ENCODE results near the gene CARMIL1. TPM values are rescaled to one million over a fixed set of nuclear protein-coding genes. Genes with fewer than 3 reads are reported as not detected.

CARMIL1 gene
- total RNA-seq, 2 experiments from 2014 or later: 7.1 to 8.1 TPM

DNA sequence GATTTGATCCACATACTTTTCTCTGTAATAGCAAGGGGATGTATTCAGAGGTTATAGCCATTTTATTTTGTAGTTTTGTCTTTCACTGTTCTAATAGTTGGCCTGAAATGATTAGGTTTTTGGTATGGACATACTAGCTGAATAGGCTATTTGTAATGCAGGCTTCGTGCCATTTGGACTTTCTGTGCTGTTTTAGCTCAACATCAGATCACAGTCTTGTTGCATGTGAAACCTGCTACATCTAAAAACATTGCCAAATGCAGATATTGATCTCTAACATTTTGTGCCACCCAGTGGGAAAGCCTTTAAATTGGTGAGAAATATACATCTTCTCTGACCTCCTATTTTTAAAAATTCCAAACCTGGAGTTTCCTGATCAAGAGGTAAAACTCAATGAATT lies 215.3 kb downstream of the CARMIL1 start:
- H3K27me3 Mint-ChIP-seq: no peaks in the 10 kb centered on the region
- no peak overlapping the region for H3K4me3 Mint-ChIP-seq
- peaks cover 4% of the 10 kb centered on the region for H3K36me3 Mint-ChIP-seq
- DNase-seq: no peak
- H3K9me3 Mint-ChIP-seq: no peaks in the 10 kb centered on the region
- no peak overlapping the region for H3K27ac Mint-ChIP-seq
- peaks cover 8% of the 10 kb centered on the region for H3K4me1 Mint-ChIP-seq

GRCh38 chr6:25497383-25498040 lies 218.3 kb downstream of the CARMIL1 start:
- no peaks in the 10 kb centered on the region for H3K4me1 Mint-ChIP-seq
- H3K27me3 Mint-ChIP-seq: no peaks in the 10 kb centered on the region
- H3K4me3 Mint-ChIP-seq: no peak overlapping the region
- peaks cover 3% of the 10 kb centered on the region for H3K36me3 Mint-ChIP-seq
- no peak for DNase-seq
- H3K27ac Mint-ChIP-seq: no peak overlapping the region
- H3K9me3 Mint-ChIP-seq: no peaks in the 10 kb centered on the region

DNA sequence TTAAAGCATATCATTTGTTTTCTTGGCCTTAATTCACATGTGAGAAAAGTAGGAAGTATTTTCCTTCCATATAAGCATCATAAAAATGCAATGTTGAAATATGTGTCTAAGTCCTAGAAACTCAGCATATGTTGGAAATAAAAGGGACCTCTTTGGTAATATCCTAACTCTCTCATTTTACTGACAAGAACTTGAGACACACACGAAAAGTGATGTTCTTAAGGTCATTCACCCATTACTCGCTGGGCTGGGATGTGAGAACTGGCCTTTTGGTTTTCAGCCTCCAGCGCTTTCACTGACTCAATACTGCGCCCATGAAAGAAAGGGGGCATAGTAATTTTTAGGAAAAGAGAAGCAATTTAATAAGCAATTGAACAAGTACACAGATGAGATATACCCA lies 219.3 kb downstream of the CARMIL1 start:
- peaks cover 3% of the 10 kb centered on the region for H3K36me3 Mint-ChIP-seq
- H3K27ac Mint-ChIP-seq: no peak overlapping the region
- no peak for DNase-seq
- no peaks in the 10 kb centered on the region for H3K27me3 Mint-ChIP-seq
- no peak overlapping the region for H3K4me3 Mint-ChIP-seq
- H3K9me3 Mint-ChIP-seq: no peaks in the 10 kb centered on the region
- no peaks in the 10 kb centered on the region for H3K4me1 Mint-ChIP-seq

- Mint-ChIP-seq H3K27me3 (no peaks in the 10 kb centered on the region), H3K4me1 (no peaks in the 10 kb centered on the region), H3K36me3 (peaks cover 3% of the 10 kb centered on the region), H3K4me3 (no peak overlapping the region), H3K9me3 (no peaks in the 10 kb centered on the region), H3K27ac (no peak overlapping the region)
- DNase-seq: no peak
Observed at GRCh38 chr6:25499615-25500235, 220.6 kb downstream of the CARMIL1 start.

GRCh38 chr6:25503686-25504085 lies 224.5 kb downstream of the CARMIL1 start:
- Mint-ChIP-seq H3K27ac (no peak overlapping the region), H3K9me3 (no peaks in the 10 kb centered on the region), H3K27me3 (no peaks in the 10 kb centered on the region), H3K4me3 (no peak overlapping the region), H3K36me3 (peaks cover 3% of the 10 kb centered on the region), H3K4me1 (no peaks in the 10 kb centered on the region)
- DNase-seq: no peak

GRCh38 chr6:25504661-25505060 lies 225.5 kb downstream of the CARMIL1 start:
- Mint-ChIP-seq H3K36me3 (peaks cover 3% of the 10 kb centered on the region), H3K27ac (no peak overlapping the region), H3K4me3 (no peak overlapping the region), H3K4me1 (no peaks in the 10 kb centered on the region), H3K9me3 (no peaks in the 10 kb centered on the region), H3K27me3 (no peaks in the 10 kb centered on the region)
- DNase-seq: no peak

DNA sequence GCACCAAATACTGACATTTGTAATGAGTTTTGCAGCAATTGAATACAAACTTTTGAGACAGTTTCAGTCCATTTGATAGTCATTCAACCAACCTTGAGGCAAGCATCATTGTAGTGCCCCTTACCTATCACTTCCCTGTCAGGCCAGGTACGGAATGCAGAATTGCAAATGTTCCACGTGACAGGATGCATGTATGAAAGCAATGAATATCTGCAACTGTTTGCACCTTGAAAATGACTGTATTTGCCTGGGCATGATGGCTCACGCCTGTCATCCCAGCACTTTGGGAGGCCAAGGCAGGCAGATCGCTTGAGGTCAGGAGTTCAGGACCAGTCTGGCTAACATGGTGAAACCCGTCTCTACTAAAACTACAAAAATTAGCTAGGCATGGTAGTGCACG lies 226.8 kb downstream of the CARMIL1 start:
- no peak overlapping the region for H3K27ac Mint-ChIP-seq
- H3K4me1 Mint-ChIP-seq: no peaks in the 10 kb centered on the region
- DNase-seq: no peak
- H3K4me3 Mint-ChIP-seq: no peak overlapping the region
- H3K9me3 Mint-ChIP-seq: no peaks in the 10 kb centered on the region
- H3K27me3 Mint-ChIP-seq: no peaks in the 10 kb centered on the region
- H3K36me3 Mint-ChIP-seq: peaks cover 2% of the 10 kb centered on the region

GRCh38 chr6:25508051-25508450 lies 228.9 kb downstream of the CARMIL1 start:
- Mint-ChIP-seq H3K4me1 (no peaks in the 10 kb centered on the region), H3K4me3 (no peak overlapping the region), H3K36me3 (no peaks in the 10 kb centered on the region), H3K27me3 (no peaks in the 10 kb centered on the region), H3K27ac (no peak overlapping the region), H3K9me3 (no peaks in the 10 kb centered on the region)
- DNase-seq: no peak

- Mint-ChIP-seq H3K36me3 (peaks cover 3% of the 10 kb centered on the region), H3K4me3 (no peak overlapping the region), H3K27ac (no peak overlapping the region), H3K27me3 (no peaks in the 10 kb centered on the region), H3K9me3 (no peaks in the 10 kb centered on the region), H3K4me1 (no peaks in the 10 kb centered on the region)
- no peak for DNase-seq
Observed at GRCh38 chr6:25511376-25511775, 232.2 kb downstream of the CARMIL1 start.

- DNase-seq: no peak
- peaks cover 3% of the 10 kb centered on the region for H3K36me3 Mint-ChIP-seq
- no peaks in the 10 kb centered on the region for H3K27me3 Mint-ChIP-seq
- no peak overlapping the region for H3K4me3 Mint-ChIP-seq
- H3K4me1 Mint-ChIP-seq: no peaks in the 10 kb centered on the region
- H3K27ac Mint-ChIP-seq: no peak overlapping the region
- H3K9me3 Mint-ChIP-seq: no peaks in the 10 kb centered on the region
Observed at GRCh38 chr6:25512560-25512959, 233.4 kb downstream of the CARMIL1 start.

DNA sequence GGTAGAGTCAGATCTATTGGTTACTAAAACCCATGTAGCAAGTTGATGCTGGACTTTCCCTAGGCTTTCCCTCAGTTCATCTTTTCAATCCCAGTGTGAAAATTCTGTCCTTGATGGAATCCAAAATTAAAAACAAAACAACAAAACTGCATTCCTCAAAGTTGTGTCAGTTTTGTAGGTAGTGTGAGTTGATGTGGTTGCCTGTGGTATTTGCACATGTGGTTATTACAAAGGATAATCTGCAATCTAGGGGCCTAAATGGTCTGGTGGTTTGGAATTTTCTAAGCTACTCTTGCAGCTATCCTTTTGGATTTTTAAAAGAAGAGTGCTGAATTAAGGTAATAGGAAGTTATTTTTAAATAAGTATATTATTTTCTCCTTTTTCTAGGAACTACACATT lies 240.7 kb downstream of the CARMIL1 start:
- Mint-ChIP-seq H3K27ac (no peak overlapping the region), H3K4me3 (no peak overlapping the region), H3K4me1 (no peaks in the 10 kb centered on the region), H3K9me3 (no peaks in the 10 kb centered on the region), H3K36me3 (peaks cover 8% of the 10 kb centered on the region), H3K27me3 (no peaks in the 10 kb centered on the region)
- no peak for DNase-seq

DNA sequence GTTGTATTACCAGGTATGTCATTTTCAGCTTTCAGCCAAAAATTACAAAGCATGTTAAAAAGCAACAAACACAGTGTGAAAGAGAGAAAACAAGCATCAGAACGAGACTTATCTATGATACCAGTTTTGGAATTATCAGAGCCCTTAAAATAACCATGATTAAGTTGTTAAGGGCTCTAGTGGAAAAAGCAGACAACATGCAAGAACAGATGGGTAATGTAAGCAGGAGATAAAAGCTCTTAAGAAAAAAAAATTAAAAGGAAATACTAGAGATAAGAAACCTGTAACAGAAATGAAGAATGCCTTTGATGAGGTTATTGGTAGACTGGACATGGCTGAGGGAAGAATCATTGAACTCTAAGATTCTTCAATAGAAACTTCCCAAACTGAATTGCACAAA lies 245.4 kb downstream of the CARMIL1 start:
- H3K27ac Mint-ChIP-seq: no peak overlapping the region
- H3K4me3 Mint-ChIP-seq: no peak overlapping the region
- H3K9me3 Mint-ChIP-seq: no peaks in the 10 kb centered on the region
- no peaks in the 10 kb centered on the region for H3K27me3 Mint-ChIP-seq
- H3K4me1 Mint-ChIP-seq: no peaks in the 10 kb centered on the region
- H3K36me3 Mint-ChIP-seq: peaks cover 5% of the 10 kb centered on the region
- no peak for DNase-seq

DNA sequence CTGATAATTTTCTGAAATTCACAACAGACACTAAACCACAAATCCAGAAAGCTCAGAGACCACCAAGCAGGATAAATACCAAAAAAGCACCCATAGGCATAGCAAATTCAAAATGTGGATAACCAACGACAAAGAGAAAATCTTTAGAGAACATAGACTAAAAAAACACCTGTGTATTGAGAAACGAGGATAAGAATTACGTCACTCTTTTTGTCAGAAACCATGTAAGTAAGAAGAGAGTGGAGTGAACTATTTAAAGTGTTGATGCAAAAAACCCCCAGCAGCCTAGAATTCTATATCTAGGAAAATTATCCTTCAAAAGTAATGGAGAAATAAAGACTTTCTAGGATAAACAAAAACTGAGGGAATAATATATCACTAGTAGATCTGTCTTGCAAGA lies 245.9 kb downstream of the CARMIL1 start:
- no peak for DNase-seq
- H3K27ac Mint-ChIP-seq: no peak overlapping the region
- H3K9me3 Mint-ChIP-seq: no peaks in the 10 kb centered on the region
- H3K27me3 Mint-ChIP-seq: no peaks in the 10 kb centered on the region
- H3K4me3 Mint-ChIP-seq: no peak overlapping the region
- peaks cover 5% of the 10 kb centered on the region for H3K36me3 Mint-ChIP-seq
- no peaks in the 10 kb centered on the region for H3K4me1 Mint-ChIP-seq

DNA sequence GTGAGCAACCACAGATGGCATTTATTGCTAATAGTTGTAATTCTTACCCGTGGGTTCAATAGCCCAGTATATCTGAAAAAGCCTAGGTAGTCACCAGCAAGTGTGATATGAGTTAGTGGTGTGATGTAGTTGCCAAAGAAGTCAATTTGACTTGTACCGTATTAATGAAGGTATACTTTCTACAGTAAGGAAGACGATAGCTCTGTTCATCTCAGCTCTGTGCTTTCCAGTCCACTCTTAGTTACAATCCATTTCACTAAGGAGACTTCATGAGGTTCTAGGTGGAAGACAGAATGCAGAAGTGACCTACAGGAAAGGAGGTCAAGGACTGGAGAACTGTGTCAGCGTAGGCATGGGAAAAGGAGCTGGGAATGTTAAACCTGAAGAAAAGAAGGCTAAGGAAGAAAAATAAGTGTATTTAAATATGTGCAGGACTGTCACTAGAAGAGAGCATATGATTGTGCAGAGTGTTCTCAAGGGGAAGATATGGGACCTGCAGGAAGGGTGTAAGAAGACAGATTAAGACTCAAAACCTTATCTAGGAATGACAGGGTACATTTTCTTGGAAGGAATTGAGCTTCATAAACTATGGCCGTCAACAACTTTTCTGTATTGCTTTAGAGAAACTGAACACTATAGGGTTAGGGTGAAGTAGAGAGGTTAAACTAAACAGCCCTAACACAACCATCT lies 255.9 kb downstream of the CARMIL1 start:
- Mint-ChIP-seq H3K9me3 (no peaks in the 10 kb centered on the region), H3K27ac (no peak overlapping the region), H3K4me3 (no peak overlapping the region), H3K27me3 (no peaks in the 10 kb centered on the region), H3K36me3 (peaks cover 1% of the 10 kb centered on the region), H3K4me1 (no peaks in the 10 kb centered on the region)
- DNase-seq: no peak

DNA sequence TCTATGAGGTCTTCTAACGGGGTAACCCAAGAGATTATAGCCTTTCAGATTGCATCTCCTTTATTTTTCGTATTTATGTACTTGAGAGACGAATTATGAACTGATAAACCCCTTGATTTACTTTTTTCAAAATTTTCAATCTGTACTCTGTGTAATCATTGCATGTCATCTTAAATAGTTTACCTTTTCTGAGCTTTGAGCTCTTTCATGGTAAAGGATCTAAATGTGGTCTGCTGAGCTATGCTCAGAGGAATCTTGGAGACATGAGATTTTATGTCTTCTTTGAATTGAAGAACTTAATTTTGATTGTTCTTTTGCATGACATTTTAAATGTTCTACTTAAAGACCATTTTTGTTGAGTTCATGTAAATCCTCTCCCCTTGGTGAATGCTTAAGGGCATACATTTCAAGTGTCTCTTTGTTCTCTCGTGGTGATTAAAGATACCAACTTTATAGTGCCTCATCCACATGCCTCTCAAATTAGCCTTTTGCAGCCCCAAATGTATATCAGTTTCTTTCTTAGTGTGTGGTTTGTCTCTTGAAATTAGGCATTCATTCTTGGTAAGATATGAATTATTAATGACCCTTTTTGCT lies 256.6 kb downstream of the CARMIL1 start:
- no peaks in the 10 kb centered on the region for H3K27me3 Mint-ChIP-seq
- no peak overlapping the region for H3K27ac Mint-ChIP-seq
- H3K36me3 Mint-ChIP-seq: peaks cover 6% of the 10 kb centered on the region
- no peaks in the 10 kb centered on the region for H3K9me3 Mint-ChIP-seq
- no peaks in the 10 kb centered on the region for H3K4me1 Mint-ChIP-seq
- DNase-seq: no peak
- H3K4me3 Mint-ChIP-seq: no peak overlapping the region

Data from activated naive CD8-positive, alpha-beta T cell treated with anti-CD3 and anti-CD28 coated beads for 36 hours (primary cell).